SK-N-SH (cell line): ENCODE data around the gene USF3. TPM values are rescaled to one million over a fixed set of nuclear protein-coding genes. Genes with fewer than 3 reads are reported as not detected.

ENCODE experiments used
- CTCF ChIA-PET: fragments of 300-600, 350-600 bp; formaldehyde crosslinking; extraction: SDS; loops from one replicate; lab custom pipeline; 2021; lab: Yijun Ruan, JAX
- POLR2A ChIA-PET: fragments of 350-600 bp; sonication (Branson Sonifier 250); formaldehyde crosslinking; extraction: SDS; loops from one replicate; lab custom pipeline; 2020; ENCODE audit warnings: antibody characterized with exemption, inconsistent platforms; lab: Yijun Ruan, JAX
- DNase-seq: peaks from one replicate; pipeline ENCODE4 v3.0.0; 2012
- H2AFZ ChIP-seq: fragments of 200-600 bp; sonication (generic); 2 replicates; pipeline ENCODE4 v1.8.1; 2016; ENCODE audit warnings: antibody characterized with exemption, mild to moderate bottlenecking, low read depth
- H3F3A ChIP-seq: fragments of 200-600 bp; sonication (generic); replicated peaks from 2 replicates; pipeline ENCODE3; 2016; ENCODE audit warnings: antibody characterized with exemption, mild to moderate bottlenecking; ENCODE audit not compliant: insufficient read depth
- H3K27ac ChIP-seq, 2 experiments: fragments of 200-500 bp in 1 of 2; fragments of 200-600 bp in 1 of 2; sonication (Bioruptor generic) in 1 of 2; sonication (generic), shearing (Covaris generic) in 1 of 2; 2 replicates each; pipeline versions ENCODE4 v1.5.1 to v1.6.1; 2014 to 2016; ENCODE audit warnings: low read depth in 2 of 2, inconsistent platforms in 1 of 2, low read length in 1 of 2, mild to moderate bottlenecking in 1 of 2, mixed read lengths in 1 of 2
- H3K27me3 ChIP-seq: fragments of 200-600 bp; sonication (generic), shearing (Covaris generic); 2 replicates; pipeline ENCODE4 v1.6.1; 2016; ENCODE audit warnings: mixed run types; ENCODE audit not compliant: insufficient read depth
- H3K36me3 ChIP-seq, 2 experiments: fragments of 200-500 bp in 1 of 2; fragments of 200-600 bp in 1 of 2; sonication (Bioruptor generic) in 1 of 2; sonication (generic) in 1 of 2; replicated peaks in 1 of 2; 2 replicates each; pipeline versions ENCODE3 to v1.5.1; 2014 to 2016; ENCODE audit warnings: low read length in 1 of 2, mild to moderate bottlenecking in 1 of 2; ENCODE audit not compliant: insufficient read depth in 2 of 2, control insufficient read depth in 1 of 2
- H3K4me1 ChIP-seq, 2 experiments: fragments of 200-500 bp in 1 of 2; fragments of 200-600 bp in 1 of 2; sonication (Bioruptor generic) in 1 of 2; sonication (generic), shearing (Covaris generic) in 1 of 2; 2 replicates each; pipeline versions ENCODE4 v1.5.1 to v1.6.1; 2014 to 2016; ENCODE audit warnings: low read depth in 1 of 2, low read length in 1 of 2, mixed run types in 1 of 2; ENCODE audit not compliant: insufficient read depth in 2 of 2, control insufficient read depth in 1 of 2
- H3K4me2 ChIP-seq: fragments of 200-600 bp; sonication (generic), shearing (Covaris generic); 2 replicates; pipeline ENCODE4 v1.6.1; 2017; ENCODE audit warnings: mixed run types
- H3K4me3 ChIP-seq, 2 experiments: fragments of 200-500 bp in 1 of 2; fragments of 200-600 bp in 1 of 2; sonication (Bioruptor generic) in 1 of 2; sonication (generic), shearing (Covaris generic) in 1 of 2; 2 replicates each; pipeline versions ENCODE4 v1.5.1 to v1.8.1; 2014 to 2016; ENCODE audit warnings: low read depth in 2 of 2, inconsistent platforms in 1 of 2, low read length in 1 of 2, mild to moderate bottlenecking in 1 of 2, mixed read lengths in 1 of 2, moderate library complexity in 1 of 2
- H3K79me2 ChIP-seq: fragments of 200-600 bp; sonication (generic); 2 replicates; pipeline ENCODE4 v1.8.1; 2017; ENCODE audit warnings: mild to moderate bottlenecking; ENCODE audit not compliant: insufficient read depth
- H3K9ac ChIP-seq: fragments of 200-600 bp; sonication (generic); 2 replicates; pipeline ENCODE4 v1.6.1; 2017; ENCODE audit warnings: mixed run types
- H3K9me2 ChIP-seq: fragments of 200-600 bp; sonication (generic); 2 replicates; pipeline ENCODE4 v1.6.1; 2017; ENCODE audit warnings: mixed run types
- H3K9me3 ChIP-seq: fragments of 200-600 bp; sonication (generic); 2 replicates; pipeline ENCODE4 v1.6.1; 2017; ENCODE audit warnings: mixed run types, mild to moderate bottlenecking, moderate library complexity
- H4K20me1 ChIP-seq: fragments of 200-600 bp; sonication (generic); 2 replicates; pipeline ENCODE4 v1.6.1; 2017; ENCODE audit warnings: mild to moderate bottlenecking, mixed run types; ENCODE audit not compliant: insufficient read depth
- EP300 ChIP-seq, 2 experiments: IDR thresholded peaks; 2 replicates each; pipeline versions ENCODE4 v1.4.0 to v1.6.1; 2012; ENCODE audit warnings: borderline replicate concordance in 1 of 2, low read depth in 1 of 2, low read length in 1 of 2
- EZH2phosphoT487 ChIP-seq: fragments of 200-600 bp; sonication (generic); IDR thresholded peaks from 2 replicates; pipeline ENCODE4 v1.6.1; 2017; ENCODE audit warnings: low read depth, mixed run types, mild to moderate bottlenecking, antibody characterized with exemption, moderate library complexity, borderline replicate concordance
- FOSL2 ChIP-seq: IDR thresholded peaks from 2 replicates; pipeline ENCODE4 v1.4.0; 2012; ENCODE audit warnings: low read depth, mild to moderate bottlenecking, moderate library complexity, borderline replicate concordance
- FOXJ3 ChIP-seq: sonication (generic); formaldehyde crosslinking; IDR thresholded peaks from 2 replicates; pipeline ENCODE4 v1.5.1; 2020; ENCODE audit warnings: mild to moderate bottlenecking, missing genetic modification reagents
- FOXM1 ChIP-seq: IDR thresholded peaks from 2 replicates; pipeline ENCODE4 v1.4.0; 2012; ENCODE audit warnings: low read depth, mild to moderate bottlenecking
- GABPA ChIP-seq: IDR thresholded peaks from 2 replicates; pipeline ENCODE4 v1.4.0; 2012; ENCODE audit warnings: low read depth, mild to moderate bottlenecking
- GATA2 ChIP-seq: sonication (generic); formaldehyde crosslinking; IDR thresholded peaks from 2 replicates; pipeline ENCODE4 v1.5.0; 2020; ENCODE audit warnings: mild to moderate bottlenecking, missing genetic modification reagents
- IRF3 ChIP-seq: fragments of 150-350 bp; IDR thresholded peaks from 2 replicates; pipeline ENCODE4 v1.6.1; 2016; ENCODE audit warnings: mild to moderate bottlenecking, low read depth, low read length
- MEF2A ChIP-seq: IDR thresholded peaks from 2 replicates; pipeline ENCODE4 v1.4.0; 2012; ENCODE audit warnings: low read depth, borderline replicate concordance
- MXI1 ChIP-seq: IDR thresholded peaks from 2 replicates; pipeline ENCODE4 v1.6.1; 2012; ENCODE audit warnings: mild to moderate bottlenecking, low read depth, low read length, improper control_type of control experiment
- NFIC ChIP-seq: IDR thresholded peaks from 2 replicates; pipeline ENCODE4 v1.4.0; 2012; ENCODE audit warnings: borderline replicate concordance
- NRF1 ChIP-seq: IDR thresholded peaks from 2 replicates; pipeline ENCODE4 v1.6.1; 2012; ENCODE audit warnings: low read depth, mild to moderate bottlenecking, low read length
- RAD21 ChIP-seq: IDR thresholded peaks from 2 replicates; pipeline ENCODE4 v1.6.1; 2012; ENCODE audit warnings: mild to moderate bottlenecking, low read length
- RFX5 ChIP-seq: IDR thresholded peaks from 2 replicates; pipeline ENCODE4 v1.6.1; 2012; ENCODE audit warnings: mild to moderate bottlenecking, improper control_type of control experiment, low read length
- TEAD4 ChIP-seq: IDR thresholded peaks from 2 replicates; pipeline ENCODE4 v1.4.0; 2012; ENCODE audit warnings: mild to moderate bottlenecking, borderline replicate concordance; ENCODE audit not compliant: insufficient read depth
- YY1 ChIP-seq: IDR thresholded peaks from 2 replicates; pipeline ENCODE4 v1.4.0; 2012; ENCODE audit warnings: low read depth, mild to moderate bottlenecking
- WGBS: methylation state at CpG from one replicate; pipeline ENCODE4 v1.1.6; 2017; ENCODE audit warnings: low lambda C conversion rate; 5-methylcytosine and 5-hydroxymethylcytosine counted together
- polyA plus RNA-seq, 3 experiments: library from polyadenylated mRNA; depleted of rRNA; stranded (reverse); fragments of >200 nt; gene quantifications; 2 replicates each; pipeline ENCODE4 v1.2.3, GENCODE V29; 2012
- TF ChIP-seq, protein P1 (sequence below): fragments of 150-350 bp; IDR thresholded peaks from 2 replicates; pipeline ENCODE4 v1.6.1; 2017; ENCODE audit warnings: antibody characterized with exemption, low read length, low read depth, borderline replicate concordance
- TF ChIP-seq, protein P2 (sequence below): IDR thresholded peaks from 2 replicates; pipeline ENCODE4; 2012

The USF3 gene
- polyA plus RNA-seq, 1 of the 3 experiments (the other 2 are of a cell fraction), result 3.1 TPM

GRCh38 chr3:113643583-113643982 is 52.9 kb downstream of the USF3 start:
- H4K20me1 ChIP-seq, result no peaks in the 10 kb centered on the region
- no peak overlapping the region for H2AFZ ChIP-seq
- H3K36me3 ChIP-seq, result peaks cover 0 to 3% of the 10 kb centered on the region in 2 experiments
- no peaks in the 10 kb centered on the region for H3K4me1 ChIP-seq
- H3K27ac ChIP-seq, result no peak overlapping the region
- H3K79me2 ChIP-seq, result no peaks in the 10 kb centered on the region
- no peak overlapping the region for H3K4me2 ChIP-seq
- no peak for TF ChIP-seq GABPA
- WGBS, result 83% methylated on average over 7 of the region's 7 CpGs
- CTCF ChIA-PET, result no interaction called here
- no peak for DNase-seq
- H3K4me3 ChIP-seq, result no peak overlapping the region
- H3K9ac ChIP-seq, result no peak overlapping the region
- H3F3A ChIP-seq, result no peaks in the 10 kb centered on the region
- H3K27me3 ChIP-seq, result no peaks in the 10 kb centered on the region
- peaks cover 14% of the 10 kb centered on the region for H3K9me3 ChIP-seq
- no peaks in the 10 kb centered on the region for H3K9me2 ChIP-seq
- POLR2A ChIA-PET, result no interaction called here

- TF ChIP-seq GABPA (no peak), EZH2phosphoT487 (no peak), NFIC (no peak), TEAD4 (no peak), FOSL2 (no peak), FOXM1 (no peak), MXI1 (no peak), EP300 (IDR thresholded peaks at IDR 0.05; ENCODE audit: borderline replicate concordance in 1 of 2, low read depth in 1 of 2, low read length in 1 of 2) (no peak), GATA2 (CRISPR knock-in tag) (no peak), NRF1 (no peak), YY1 (no peak), MEF2A (no peak), IRF3 (no peak), RAD21 (no peak), FOXJ3 (no peak), RFX5 (no peak)
- TF ChIP-seq, protein P1, sequence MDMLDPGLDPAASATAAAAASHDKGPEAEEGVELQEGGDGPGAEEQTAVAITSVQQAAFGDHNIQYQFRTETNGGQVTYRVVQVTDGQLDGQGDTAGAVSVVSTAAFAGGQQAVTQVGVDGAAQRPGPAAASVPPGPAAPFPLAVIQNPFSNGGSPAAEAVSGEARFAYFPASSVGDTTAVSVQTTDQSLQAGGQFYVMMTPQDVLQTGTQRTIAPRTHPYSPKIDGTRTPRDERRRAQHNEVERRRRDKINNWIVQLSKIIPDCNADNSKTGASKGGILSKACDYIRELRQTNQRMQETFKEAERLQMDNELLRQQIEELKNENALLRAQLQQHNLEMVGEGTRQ, result no peak
- TF ChIP-seq, protein P2, sequence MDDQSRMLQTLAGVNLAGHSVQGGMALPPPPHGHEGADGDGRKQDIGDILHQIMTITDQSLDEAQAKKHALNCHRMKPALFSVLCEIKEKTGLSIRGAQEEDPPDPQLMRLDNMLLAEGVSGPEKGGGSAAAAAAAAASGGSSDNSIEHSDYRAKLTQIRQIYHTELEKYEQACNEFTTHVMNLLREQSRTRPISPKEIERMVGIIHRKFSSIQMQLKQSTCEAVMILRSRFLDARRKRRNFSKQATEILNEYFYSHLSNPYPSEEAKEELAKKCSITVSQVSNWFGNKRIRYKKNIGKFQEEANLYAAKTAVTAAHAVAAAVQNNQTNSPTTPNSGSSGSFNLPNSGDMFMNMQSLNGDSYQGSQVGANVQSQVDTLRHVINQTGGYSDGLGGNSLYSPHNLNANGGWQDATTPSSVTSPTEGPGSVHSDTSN, result no peak
- H3K4me1 ChIP-seq, result no peaks in the 10 kb centered on the region
- 57% methylated on average over 3 of the region's 3 CpGs for WGBS
- H3K79me2 ChIP-seq, result no peaks in the 10 kb centered on the region
- no peak overlapping the region for H2AFZ ChIP-seq
- ChIA-PET POLR2A (no interaction called here), CTCF (interaction anchor here (1.4 kb wide), 1 partner anchor 12 kb away, joined by 5 read pairs; no protein-coding TSS in a partner anchor)
- no peak overlapping the region for H3K4me2 ChIP-seq
- H3F3A ChIP-seq, result no peaks in the 10 kb centered on the region
- no peaks in the 10 kb centered on the region for H3K36me3 ChIP-seq
- no peaks in the 10 kb centered on the region for H3K9me2 ChIP-seq
- H4K20me1 ChIP-seq, result no peaks in the 10 kb centered on the region
- H3K27ac ChIP-seq, result no peak overlapping the region
- H3K27me3 ChIP-seq, result no peaks in the 10 kb centered on the region
- no peaks in the 10 kb centered on the region for H3K9me3 ChIP-seq
- H3K9ac ChIP-seq, result no peak overlapping the region
- H3K4me3 ChIP-seq, result no peak overlapping the region
- no peak for DNase-seq
Observed at GRCh38 chr3:113638910-113639309, 57.5 kb downstream of the USF3 start.
